Smooth muscle cell of the umbilical artery (primary cell): ENCODE measurements around the gene HSBP1L1. TPM values are rescaled to one million over a fixed set of nuclear protein-coding genes. Genes with fewer than 3 reads are reported as not detected.

Experiments
- total RNA-seq: library from RNA; depleted of rRNA; stranded (reverse); fragments of >200 nt; gene quantifications from 2 replicates; pipeline ENCODE4 v1.2.3, GENCODE V29; 2014

HSBP1L1 gene
- total RNA-seq: 1.5 and 5.0 TPM in 2 replicates

GRCh38 chr18:79964330-79965118, at the start of gene HSBP1L1:
Gene HSBP1L1 (plus strand): TSS chr18:79964643. CDS start chr18:79964736, 93 bp downstream.

GRCh38 chr18:79951545-79952455, 12.6 kb upstream of the HSBP1L1 start, which contains the start of gene SLC66A2:
Gene SLC66A2 (minus strand): TSS chr18:79951653. CDS start chr18:79950926, 727 bp downstream.

GRCh38 chr18:79988451-79989194, 24.2 kb downstream of the HSBP1L1 start, which contains the start of gene TXNL4A:
Gene TXNL4A (minus strand): TSS chr18:79988563. CDS start chr18:79988392, 171 bp downstream.

Other genes starting within 250 kb of the HSBP1L1 start
- gene KCNG2, start 166.7 kb upstream of the HSBP1L1 start, total RNA-seq: not detected in 2 replicates
- 33.7 and 34.4 TPM in 2 replicates for gene SLC66A2, start 13.0 kb upstream of the HSBP1L1 start, total RNA-seq
- 33.1 and 38.3 TPM in 2 replicates for gene TXNL4A, start 23.9 kb downstream of the HSBP1L1 start, total RNA-seq
- gene RBFA, start 69.8 kb downstream of the HSBP1L1 start, total RNA-seq: 10.7 and 20.1 TPM in 2 replicates
- 12.5 and 19.0 TPM in 2 replicates for gene ADNP2, start 144.6 kb downstream of the HSBP1L1 start, total RNA-seq